ENCODE results near the gene HYCC2.

GRCh38 chr2:201109186-201109585 lies 37.7 kb upstream of the HYCC2 start:
- TF ChIP-seq POLR2AphosphoS5 (IDR thresholded peaks at IDR 0.05) (no peak), POLR2A (IDR thresholded peaks at IDR 0.05) (no peak)
- TF ChIP-seq, protein P1, sequence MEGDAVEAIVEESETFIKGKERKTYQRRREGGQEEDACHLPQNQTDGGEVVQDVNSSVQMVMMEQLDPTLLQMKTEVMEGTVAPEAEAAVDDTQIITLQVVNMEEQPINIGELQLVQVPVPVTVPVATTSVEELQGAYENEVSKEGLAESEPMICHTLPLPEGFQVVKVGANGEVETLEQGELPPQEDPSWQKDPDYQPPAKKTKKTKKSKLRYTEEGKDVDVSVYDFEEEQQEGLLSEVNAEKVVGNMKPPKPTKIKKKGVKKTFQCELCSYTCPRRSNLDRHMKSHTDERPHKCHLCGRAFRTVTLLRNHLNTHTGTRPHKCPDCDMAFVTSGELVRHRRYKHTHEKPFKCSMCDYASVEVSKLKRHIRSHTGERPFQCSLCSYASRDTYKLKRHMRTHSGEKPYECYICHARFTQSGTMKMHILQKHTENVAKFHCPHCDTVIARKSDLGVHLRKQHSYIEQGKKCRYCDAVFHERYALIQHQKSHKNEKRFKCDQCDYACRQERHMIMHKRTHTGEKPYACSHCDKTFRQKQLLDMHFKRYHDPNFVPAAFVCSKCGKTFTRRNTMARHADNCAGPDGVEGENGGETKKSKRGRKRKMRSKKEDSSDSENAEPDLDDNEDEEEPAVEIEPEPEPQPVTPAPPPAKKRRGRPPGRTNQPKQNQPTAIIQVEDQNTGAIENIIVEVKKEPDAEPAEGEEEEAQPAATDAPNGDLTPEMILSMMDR (IDR thresholded peaks at IDR 0.05), result no peak

Data from prostate gland (tissue), 2 donors.